Measurements from ENCODE around the gene NPAS3.

DNA sequence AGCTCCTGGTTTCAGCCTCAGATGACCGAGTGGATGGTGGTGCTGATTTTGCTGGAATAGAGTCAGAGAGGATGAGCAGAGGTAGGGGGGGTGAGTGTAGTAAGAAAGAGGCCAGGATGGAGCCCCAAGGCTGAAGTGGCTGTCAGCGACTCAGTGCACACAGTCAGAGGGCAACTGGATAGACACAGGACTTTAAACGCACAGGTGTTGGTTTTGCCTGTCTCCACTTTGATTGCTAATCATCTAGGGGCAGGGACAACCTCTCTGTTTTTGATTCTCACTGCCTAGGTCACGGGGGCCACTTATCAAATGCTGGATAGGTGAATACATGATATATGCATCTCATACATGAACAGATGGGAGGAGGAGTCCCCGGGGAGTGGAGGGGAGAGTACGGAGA, 912.7 kb downstream of the NPAS3 start:
- TF ChIP-seq EP300 (IDR thresholded peaks at IDR 0.05) (no peak), CTCF (IDR thresholded peaks at IDR 0.05) (no peak), POLR2A (IDR thresholded peaks at IDR 0.05) (no peak), POLR2AphosphoS5 (IDR thresholded peaks at IDR 0.05) (no peak)
